Spinal cord (tissue), 10 donors: ENCODE results near the gene IER3. TPM values are rescaled to one million over a fixed set of nuclear protein-coding genes. Genes with fewer than 3 reads are reported as not detected.

Experiments
- DNase-seq, 6 donors: peaks; one replicate each; pipeline versions ENCODE4 v3.0.0 to v3.0.0-alpha.2; 2013 to 2015; ENCODE audit warnings: low spot score in 6 of 6, low read depth in 4 of 6
- H3K27ac ChIP-seq: one replicate; pipeline ENCODE4 v1.5.1; 2013; ENCODE audit warnings: low read depth, low read length, control low read depth
- H3K27me3 ChIP-seq: one replicate; pipeline ENCODE4 v1.6.1; 2013; ENCODE audit warnings: low read length; ENCODE audit not compliant: control insufficient read depth, insufficient read depth
- H3K36me3 ChIP-seq: one replicate; pipeline ENCODE4 v1.6.1; 2013; ENCODE audit warnings: low read length; ENCODE audit not compliant: control insufficient read depth, insufficient read depth
- H3K4me1 ChIP-seq: one replicate; pipeline ENCODE4 v1.6.1; 2013; ENCODE audit warnings: low read length; ENCODE audit not compliant: control insufficient read depth, insufficient read depth
- H3K4me3 ChIP-seq: one replicate; pipeline ENCODE4 v1.5.1; 2013; ENCODE audit warnings: low read depth, low read length, control low read depth
- H3K9me3 ChIP-seq: one replicate; pipeline ENCODE4 v1.6.1; 2013; ENCODE audit warnings: low read length; ENCODE audit not compliant: control insufficient read depth, insufficient read depth
- WGBS: methylation state at CpG from one replicate; pipeline ENCODE4 v1.1.5; 2013; ENCODE audit warnings: missing lambda C conversion rate; ENCODE audit not compliant: insufficient coverage; 5-methylcytosine and 5-hydroxymethylcytosine counted together
- polyA plus RNA-seq, 2 donors: library from polyadenylated mRNA; unstranded; fragments of 120-200 nt; gene quantifications; one replicate each; pipeline ENCODE4 v1.2.1, GENCODE V29; 2013; ENCODE audit not compliant: insufficient read length in 2 of 2
- total RNA-seq, 2 donors: library from RNA; depleted of rRNA in 1 of 2; stranded (reverse); fragments of 120-200 nt in 1 of 2; fragments of >200 nt in 1 of 2; gene quantifications; one replicate each; pipeline versions ENCODE4 v1.2.3 to v1.2.4, GENCODE V29; 2013 to 2014
- donor health status: healthy.

IER3 gene
- total and polyA plus RNA-seq, 4 donors, result 6.8 to 23.9 (median 10.0) TPM

- Histone ChIP-seq H3K36me3 (peaks cover 31% of the 10 kb centered on the region), H3K4me1 (peaks cover 43% of the 10 kb centered on the region), H3K9me3 (no peaks in the 10 kb centered on the region), H3K27ac (peak overlapping the region; percentile 90), H3K4me3 (peak overlapping the region; percentile 84), H3K27me3 (no peaks in the 10 kb centered on the region)
- DNase-seq, result no peak
- WGBS, result 13% methylated on average over 13 of the region's 13 CpGs
Measured at GRCh38 chr6:30741789-30742315, 2.5 kb downstream of the IER3 start.

- peaks cover 43% of the 10 kb centered on the region for H3K4me1 ChIP-seq
- H3K9me3 ChIP-seq, result no peaks in the 10 kb centered on the region
- H3K27ac ChIP-seq, result peak overlapping the region; percentile 90
- WGBS, result 77% methylated on average over 7 of the region's 8 CpGs
- H3K27me3 ChIP-seq, result no peaks in the 10 kb centered on the region
- H3K4me3 ChIP-seq, result peak overlapping the region; percentile 84
- peaks cover 37% of the 10 kb centered on the region for H3K36me3 ChIP-seq
- no peak for DNase-seq
Measured at GRCh38 chr6:30741063-30741779, 3.1 kb downstream of the IER3 start.

- WGBS, result 100% methylated on average over 2 of the region's 2 CpGs
- peaks cover 43% of the 10 kb centered on the region for H3K4me1 ChIP-seq
- DNase-seq, result no peak
- H3K9me3 ChIP-seq, result no peaks in the 10 kb centered on the region
- H3K36me3 ChIP-seq, result peaks cover 44% of the 10 kb centered on the region
- H3K27ac ChIP-seq, result no peak overlapping the region
- H3K4me3 ChIP-seq, result no peak overlapping the region
- H3K27me3 ChIP-seq, result no peaks in the 10 kb centered on the region
Measured at GRCh38 chr6:30740540-30740870, 3.8 kb downstream of the IER3 start.

GRCh38 chr6:30738532-30738931 is 5.8 kb downstream of the IER3 start:
- Histone ChIP-seq H3K27ac (no peak overlapping the region), H3K4me3 (no peak overlapping the region), H3K36me3 (peaks cover 60% of the 10 kb centered on the region), H3K4me1 (peaks cover 26% of the 10 kb centered on the region), H3K27me3 (no peaks in the 10 kb centered on the region), H3K9me3 (no peaks in the 10 kb centered on the region)
- WGBS, result 74% methylated on average over 5 of the region's 6 CpGs
- DNase-seq, result no peak

GRCh38 chr6:30735668-30736314 is 8.6 kb downstream of the IER3 start:
- Histone ChIP-seq H3K9me3 (no peaks in the 10 kb centered on the region), H3K27ac (no peak overlapping the region), H3K4me3 (no peak overlapping the region), H3K36me3 (peaks cover 80% of the 10 kb centered on the region), H3K27me3 (no peaks in the 10 kb centered on the region), H3K4me1 (peaks cover 5% of the 10 kb centered on the region)
- WGBS, result 97% methylated on average over 5 of the region's 8 CpGs
- no peak for DNase-seq

- peaks cover 9% of the 10 kb centered on the region for H3K4me1 ChIP-seq
- WGBS, result 95% methylated on average over 8 of the region's 12 CpGs
- no peaks in the 10 kb centered on the region for H3K27me3 ChIP-seq
- H3K9me3 ChIP-seq, result no peaks in the 10 kb centered on the region
- H3K27ac ChIP-seq, result no peak overlapping the region
- DNase-seq, result no peak
- H3K4me3 ChIP-seq, result no peak overlapping the region
- peaks cover 88% of the 10 kb centered on the region for H3K36me3 ChIP-seq
Measured at GRCh38 chr6:30732237-30732943, 12.0 kb downstream of the IER3 start.

- peak in 2 of 6 donors; percentile 62 to 81 for DNase-seq
- H3K27ac ChIP-seq, result no peak overlapping the region
- WGBS, result 58% methylated on average over 19 of the region's 30 CpGs
- H3K4me3 ChIP-seq, result no peak overlapping the region
- H3K36me3 ChIP-seq, result peaks cover 87% of the 10 kb centered on the region
- H3K27me3 ChIP-seq, result no peaks in the 10 kb centered on the region
- H3K9me3 ChIP-seq, result no peaks in the 10 kb centered on the region
- H3K4me1 ChIP-seq, result peaks cover 9% of the 10 kb centered on the region
Measured at GRCh38 chr6:30730601-30731435, 13.5 kb downstream of the IER3 start.

GRCh38 chr6:30727920-30728553 is 16.3 kb downstream of the IER3 start:
- 50% methylated on average over 3 of the region's 7 CpGs for WGBS
- H3K9me3 ChIP-seq, result no peaks in the 10 kb centered on the region
- DNase-seq, result peak in 1 of 6 donors; percentile 5
- no peaks in the 10 kb centered on the region for H3K27me3 ChIP-seq
- H3K4me3 ChIP-seq, result no peak overlapping the region
- peaks cover 20% of the 10 kb centered on the region for H3K4me1 ChIP-seq
- peaks cover 84% of the 10 kb centered on the region for H3K36me3 ChIP-seq
- no peak overlapping the region for H3K27ac ChIP-seq
